Gastrocnemius medialis (tissue), 4 donors: ENCODE data around the gene TAF11L9.

ENCODE experiments used
- POLR2A ChIP-seq, 2 donors: fragments of 450-650 bp; IDR thresholded peaks; one replicate each; pipeline ENCODE4 v1.6.1; 2017; ENCODE audit warnings: antibody characterized with exemption in 2 of 2, mild to moderate bottlenecking in 2 of 2, moderate library complexity in 2 of 2
- TF ChIP-seq, protein P1 (sequence below), 5 experiments: fragments of 450-650 bp in 3 of 5; fragments of 200-600 bp in 2 of 5; sonication (generic) in 2 of 5; IDR thresholded peaks in 4 of 5; conservative IDR thresholded peaks in 1 of 5; 1 replicate in 4 of 5; 2 replicates in 1 of 5; pipeline ENCODE4 v1.5.1; 2016 to 2019; ENCODE audit warnings: antibody characterized with exemption in 5 of 5, mild to moderate bottlenecking in 3 of 5, moderate library complexity in 3 of 5

DNA sequence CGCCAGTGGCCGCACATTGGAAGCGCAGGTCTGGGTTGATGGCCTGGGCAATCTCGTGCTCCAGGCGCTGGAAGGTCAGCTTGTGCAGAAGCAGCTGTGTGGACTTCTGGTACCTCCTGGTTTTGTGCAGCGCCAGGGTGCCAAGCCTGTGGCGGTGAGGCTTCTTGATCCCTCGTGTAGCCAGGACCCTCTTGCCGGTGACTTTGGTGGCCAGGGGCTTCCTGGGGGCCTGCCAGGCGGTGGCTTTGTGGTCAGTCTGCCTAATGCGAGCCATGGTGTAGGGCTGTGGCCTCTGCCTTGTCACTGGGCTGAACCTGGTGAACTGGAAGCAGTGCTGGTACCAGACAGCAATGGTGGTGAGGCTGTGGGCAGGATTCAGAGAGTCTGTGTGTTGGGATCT lies 31.5 kb upstream of the TAF11L9 start:
- TF ChIP-seq POLR2A (IDR thresholded peaks at IDR 0.05) = no peak
- TF ChIP-seq, protein P1, sequence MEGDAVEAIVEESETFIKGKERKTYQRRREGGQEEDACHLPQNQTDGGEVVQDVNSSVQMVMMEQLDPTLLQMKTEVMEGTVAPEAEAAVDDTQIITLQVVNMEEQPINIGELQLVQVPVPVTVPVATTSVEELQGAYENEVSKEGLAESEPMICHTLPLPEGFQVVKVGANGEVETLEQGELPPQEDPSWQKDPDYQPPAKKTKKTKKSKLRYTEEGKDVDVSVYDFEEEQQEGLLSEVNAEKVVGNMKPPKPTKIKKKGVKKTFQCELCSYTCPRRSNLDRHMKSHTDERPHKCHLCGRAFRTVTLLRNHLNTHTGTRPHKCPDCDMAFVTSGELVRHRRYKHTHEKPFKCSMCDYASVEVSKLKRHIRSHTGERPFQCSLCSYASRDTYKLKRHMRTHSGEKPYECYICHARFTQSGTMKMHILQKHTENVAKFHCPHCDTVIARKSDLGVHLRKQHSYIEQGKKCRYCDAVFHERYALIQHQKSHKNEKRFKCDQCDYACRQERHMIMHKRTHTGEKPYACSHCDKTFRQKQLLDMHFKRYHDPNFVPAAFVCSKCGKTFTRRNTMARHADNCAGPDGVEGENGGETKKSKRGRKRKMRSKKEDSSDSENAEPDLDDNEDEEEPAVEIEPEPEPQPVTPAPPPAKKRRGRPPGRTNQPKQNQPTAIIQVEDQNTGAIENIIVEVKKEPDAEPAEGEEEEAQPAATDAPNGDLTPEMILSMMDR (IDR thresholded peaks at IDR 0.05 in 4 of 5, conservative IDR thresholded peaks at IDR 0.05 in 1 of 5) = no peak
